HepG2 (cell line): ENCODE measurements around the gene ZNF528.

Experiments used
- GTF3A ChIP-seq: sonication (generic); formaldehyde crosslinking; conservative IDR thresholded peaks from 2 replicates; pipeline ENCODE4 v1.4.0; 2020; ENCODE audit warnings: mild to moderate bottlenecking, missing genetic modification reagents
- RARG ChIP-seq: sonication (generic); formaldehyde crosslinking; IDR thresholded peaks from 2 replicates; pipeline ENCODE4 v1.4.0; 2020; ENCODE audit warnings: low read depth, mild to moderate bottlenecking, missing genetic modification reagents

GRCh38 chr19:52410276-52410675 lies 12.6 kb downstream of the ZNF528 start:
- TF ChIP-seq GTF3A (CRISPR knock-in tag) (no peak), RARG (CRISPR knock-in tag) (no peak)
